DOHH2 (cell line): ENCODE results near the gene PIP4K2A.

Experiments
- H3F3A ChIP-seq: fragments of 200-600 bp; sonication (generic), shearing (Covaris generic); 2 replicates; pipeline ENCODE4 v1.6.0; 2016; ENCODE audit warnings: antibody characterized with exemption, mild to moderate bottlenecking; ENCODE audit not compliant: control insufficient read depth, insufficient read depth
- H3K27ac ChIP-seq: fragments of 200-600 bp; sonication (generic); 2 replicates; pipeline ENCODE4 v1.5.1; 2014; ENCODE audit warnings: low read depth, mild to moderate bottlenecking, low read length, moderate library complexity
- H3K27me3 ChIP-seq: fragments of 200-600 bp; sonication (generic); 2 replicates; pipeline ENCODE4 v1.6.1; 2014; ENCODE audit warnings: mild to moderate bottlenecking, low read length, mixed read lengths; ENCODE audit not compliant: control insufficient read depth
- H3K36me3 ChIP-seq: fragments of 200-600 bp; sonication (generic); 2 replicates; pipeline ENCODE4 v1.6.1; 2014; ENCODE audit warnings: mild to moderate bottlenecking, low read length, moderate library complexity, mixed read lengths; ENCODE audit not compliant: control insufficient read depth
- H3K4me1 ChIP-seq: fragments of 200-600 bp; sonication (generic); 2 replicates; pipeline ENCODE4 v1.6.1; 2014; ENCODE audit warnings: mild to moderate bottlenecking, low read length, mixed read lengths; ENCODE audit not compliant: control insufficient read depth
- H3K4me2 ChIP-seq: fragments of 200-600 bp; sonication (generic); 2 replicates; pipeline ENCODE4 v1.6.0; 2014; ENCODE audit warnings: mild to moderate bottlenecking, low read length, moderate library complexity
- H3K4me3 ChIP-seq: fragments of 200-600 bp; sonication (generic); 2 replicates; pipeline ENCODE4 v1.5.1; 2014; ENCODE audit warnings: mild to moderate bottlenecking, low read length, mixed read lengths
- H3K79me2 ChIP-seq: fragments of 200-600 bp; sonication (generic); 2 replicates; pipeline ENCODE4 v1.6.1; 2014; ENCODE audit warnings: mild to moderate bottlenecking, low read length, mixed read lengths; ENCODE audit not compliant: control insufficient read depth
- H3K9me2 ChIP-seq: fragments of 200-600 bp; sonication (generic); replicated peaks from 2 replicates; pipeline ENCODE4 v1.6.1; 2014; ENCODE audit warnings: mild to moderate bottlenecking, low read length, mixed read lengths; ENCODE audit not compliant: control insufficient read depth
- H3K9me3 ChIP-seq: fragments of 200-600 bp; sonication (generic); 2 replicates; pipeline ENCODE4 v1.6.1; 2014; ENCODE audit warnings: antibody characterized with exemption, low read length, mixed read lengths; ENCODE audit not compliant: control insufficient read depth, insufficient read depth
- H4K20me1 ChIP-seq: fragments of 200-600 bp; sonication (generic); 2 replicates; pipeline ENCODE4 v1.6.0; 2014; ENCODE audit warnings: low read depth, mild to moderate bottlenecking, antibody characterized with exemption, low read length, moderate library complexity; ENCODE audit not compliant: control insufficient read depth, insufficient read depth
- CTCF ChIP-seq: fragments of 200-600 bp; sonication (generic); IDR thresholded peaks from one replicate; pipeline ENCODE4 v1.5.1; 2014; ENCODE audit warnings: antibody characterized with exemption, mild to moderate bottlenecking, low read depth, low read length; ENCODE audit not compliant: poor library complexity, severe bottlenecking
- EZH2phosphoT487 ChIP-seq: fragments of 200-600 bp; sonication (generic); IDR thresholded peaks from 2 replicates; pipeline ENCODE4 v1.6.1; 2017; ENCODE audit warnings: borderline replicate concordance, mild to moderate bottlenecking, antibody characterized with exemption, low read length, moderate library complexity, mixed read lengths

Gene PIP4K2A

GRCh38 chr10:22655312-22655981 is 58.9 kb downstream of the PIP4K2A start:
- no peak for TF ChIP-seq EZH2phosphoT487
- no peak for TF ChIP-seq CTCF
- Histone ChIP-seq H3K4me3 (no peak overlapping the region), H3K9me2 (no peaks in the 10 kb centered on the region), H3K79me2 (peaks cover 62% of the 10 kb centered on the region), H3K4me1 (peaks cover 40% of the 10 kb centered on the region), H3K9me3 (no peaks in the 10 kb centered on the region), H4K20me1 (peaks cover 9% of the 10 kb centered on the region; the same call in 1 of the 2 replicates), H3K4me2 (no peak overlapping the region), H3K27ac (no peak overlapping the region), H3F3A (no peaks in the 10 kb centered on the region), H3K36me3 (no peaks in the 10 kb centered on the region), H3K27me3 (no peaks in the 10 kb centered on the region)

- Histone ChIP-seq H3K4me1 (peaks cover 47% of the 10 kb centered on the region), H3F3A (no peaks in the 10 kb centered on the region), H3K9me3 (no peaks in the 10 kb centered on the region), H3K27ac (no peak overlapping the region), H3K79me2 (peaks cover 70% of the 10 kb centered on the region), H3K4me2 (no peak overlapping the region), H3K36me3 (no peaks in the 10 kb centered on the region; the same call in 1 of the 2 replicates), H3K4me3 (no peak overlapping the region), H3K27me3 (no peaks in the 10 kb centered on the region), H3K9me2 (no peaks in the 10 kb centered on the region), H4K20me1 (0 out of 2 replicates have a peak, but pooled peaks cover 4% of the 10 kb centered on the region)
- TF ChIP-seq CTCF: no peak
- no peak for TF ChIP-seq EZH2phosphoT487
These were observed 61.3 kb downstream of the PIP4K2A start for GRCh38 chr10:22652988-22653481.

GRCh38 chr10:22651276-22651980 is 63.0 kb downstream of the PIP4K2A start:
- no peaks in the 10 kb centered on the region for H3K27me3 ChIP-seq
- H3K4me2 ChIP-seq: no peak overlapping the region
- H3K9me2 ChIP-seq: no peaks in the 10 kb centered on the region
- H3K4me3 ChIP-seq: no peak overlapping the region
- peaks cover 4% of the 10 kb centered on the region; the same call in 1 of the 2 replicates for H4K20me1 ChIP-seq
- H3K36me3 ChIP-seq: no peaks in the 10 kb centered on the region; the same call in 1 of the 2 replicates
- no peak overlapping the region for H3K27ac ChIP-seq
- peaks cover 77% of the 10 kb centered on the region for H3K79me2 ChIP-seq
- H3K4me1 ChIP-seq: peaks cover 59% of the 10 kb centered on the region
- no peak for TF ChIP-seq EZH2phosphoT487
- no peak for TF ChIP-seq CTCF
- H3K9me3 ChIP-seq: no peaks in the 10 kb centered on the region
- no peaks in the 10 kb centered on the region for H3F3A ChIP-seq
